Mesendoderm (in vitro differentiated cells): ENCODE data around the gene FNBP1.
"Not testable (repeated sequence)": the region's sequence is repeated elsewhere in the genome, so short reads cannot be mapped to it uniquely, and the experiment has no call there.

Source experiments
- DNase-seq: peaks from one replicate; pipeline ENCODE4 v3.0.0; 2013
- H2AK5ac ChIP-seq: 2 replicates; pipeline ENCODE4 v1.6.1; 2013; ENCODE audit warnings: low read length, inconsistent platforms
- H2BK120ac ChIP-seq: 2 replicates; pipeline ENCODE4 v1.6.1; 2013; ENCODE audit warnings: low read depth, mild to moderate bottlenecking, low read length, moderate library complexity, mixed read lengths
- H2BK15ac ChIP-seq: replicated peaks from 2 replicates; pipeline ENCODE4 v1.6.1; 2013; ENCODE audit warnings: low read depth, mild to moderate bottlenecking, moderate library complexity
- H2BK5ac ChIP-seq: 2 replicates; pipeline ENCODE4 v1.6.1; 2013; ENCODE audit warnings: low read length, inconsistent platforms
- H3K18ac ChIP-seq: 2 replicates; pipeline ENCODE4 v1.6.1; 2013; ENCODE audit warnings: mild to moderate bottlenecking, low read length, mixed read lengths
- H3K23ac ChIP-seq: one replicate; pipeline ENCODE4 v1.6.1; 2013; ENCODE audit warnings: low read length
- H3K27ac ChIP-seq: 2 replicates; pipeline ENCODE4 v1.5.1; 2013; ENCODE audit warnings: low read depth, mild to moderate bottlenecking, inconsistent platforms, low read length, moderate library complexity
- H3K27me3 ChIP-seq: 2 replicates; pipeline ENCODE4 v1.6.1; 2013; ENCODE audit warnings: low read length, control low read depth, mild to moderate bottlenecking, inconsistent platforms; ENCODE audit not compliant: insufficient read depth, poor library complexity
- H3K36me3 ChIP-seq: 2 replicates; pipeline ENCODE4 v1.6.1; 2013; ENCODE audit warnings: low read length, inconsistent platforms; ENCODE audit not compliant: control insufficient read depth, insufficient read depth
- H3K4ac ChIP-seq: one replicate; pipeline ENCODE4 v1.6.1; 2013; ENCODE audit warnings: low read depth, mild to moderate bottlenecking, low read length, moderate library complexity
- H3K4me1 ChIP-seq: 2 replicates; pipeline ENCODE4 v1.6.1; 2013; ENCODE audit warnings: low read depth, low read length, inconsistent platforms; ENCODE audit not compliant: control insufficient read depth
- H3K4me2 ChIP-seq: 2 replicates; pipeline ENCODE4 v1.6.1; 2013; ENCODE audit warnings: low read length
- H3K4me3 ChIP-seq: 2 replicates; pipeline ENCODE4 v1.5.1; 2013; ENCODE audit warnings: mild to moderate bottlenecking, low read length
- H3K56ac ChIP-seq: one replicate; pipeline ENCODE4 v1.6.1; 2013; ENCODE audit warnings: low read length
- H3K79me1 ChIP-seq: 2 replicates; pipeline ENCODE4 v1.6.1; 2013; ENCODE audit warnings: low read length, inconsistent platforms
- H3K79me2 ChIP-seq: 2 replicates; pipeline ENCODE4 v1.6.1; 2013; ENCODE audit warnings: mild to moderate bottlenecking, low read length; ENCODE audit not compliant: control insufficient read depth, insufficient read depth
- H3K9ac ChIP-seq: 2 replicates; pipeline ENCODE4 v1.6.1; 2013; ENCODE audit warnings: low read length, inconsistent platforms
- H4K5ac ChIP-seq: one replicate; pipeline ENCODE4 v1.6.1; 2013; ENCODE audit warnings: low read length
- H4K8ac ChIP-seq: one replicate; pipeline ENCODE4 v1.6.1; 2013; ENCODE audit warnings: low read depth, mild to moderate bottlenecking, control low read depth, low read length, moderate library complexity
- WGBS: extraction: QIAGEN DNeasy Blood & Tissue Kit; methylation state at CpG from one replicate; pipeline ENCODE4 v1.1.7; 2013; ENCODE audit warnings: low lambda C conversion rate, missing lambda C conversion rate; ENCODE audit not compliant: insufficient coverage; ENCODE audit errors: extremely low coverage; 5-methylcytosine and 5-hydroxymethylcytosine counted together

The FNBP1 gene

GRCh38 chr9:129987941-129988340, 55.0 kb downstream of the FNBP1 start:
- Histone ChIP-seq H3K4me1 (no peaks in the 10 kb centered on the region), H3K27ac (no peak overlapping the region), H2BK120ac (no peak overlapping the region), H3K27me3 (no peaks in the 10 kb centered on the region), H2BK15ac (no peak overlapping the region), H3K18ac (no peak overlapping the region), H3K36me3 (no peaks in the 10 kb centered on the region), H2AK5ac (no peak overlapping the region), H3K9ac (no peak overlapping the region), H4K5ac (no peak overlapping the region), H3K23ac (no peak overlapping the region), H4K8ac (no peak overlapping the region), H2BK5ac (no peak overlapping the region), H3K4ac (no peak overlapping the region), H3K4me2 (no peak overlapping the region), H3K56ac (no peak overlapping the region), H3K79me1 (no peaks in the 10 kb centered on the region), H3K79me2 (no peaks in the 10 kb centered on the region), H3K4me3 (no peak overlapping the region)
- no peak for DNase-seq
- WGBS, result no CpG with 5 or more reads among the region's 1 CpG

GRCh38 chr9:129987047-129987446, 55.9 kb downstream of the FNBP1 start:
- H3K4me1 ChIP-seq, result no peaks in the 10 kb centered on the region
- no peak overlapping the region for H4K5ac ChIP-seq
- H4K8ac ChIP-seq, result no peak overlapping the region
- no peak overlapping the region for H3K4me3 ChIP-seq
- no peak overlapping the region for H2BK15ac ChIP-seq
- no peak overlapping the region for H3K27ac ChIP-seq
- H3K56ac ChIP-seq, result no peak overlapping the region
- H2AK5ac ChIP-seq, result no peak overlapping the region
- no peaks in the 10 kb centered on the region for H3K79me2 ChIP-seq
- no peak overlapping the region for H3K9ac ChIP-seq
- H2BK5ac ChIP-seq, result no peak overlapping the region
- H3K79me1 ChIP-seq, result no peaks in the 10 kb centered on the region
- H2BK120ac ChIP-seq, result no peak overlapping the region
- no peak overlapping the region for H3K18ac ChIP-seq
- no peak overlapping the region for H3K23ac ChIP-seq
- no peak for DNase-seq
- no peaks in the 10 kb centered on the region for H3K36me3 ChIP-seq
- WGBS, result no CpG with 5 or more reads among the region's 8 CpGs
- H3K27me3 ChIP-seq, result no peaks in the 10 kb centered on the region
- no peak overlapping the region for H3K4ac ChIP-seq
- no peak overlapping the region for H3K4me2 ChIP-seq

GRCh38 chr9:129984589-129984988, 58.4 kb downstream of the FNBP1 start:
- H3K4ac ChIP-seq, H3K4me3 ChIP-seq, H3K18ac ChIP-seq, H2BK5ac ChIP-seq, H3K9ac ChIP-seq, H3K4me1 ChIP-seq, DNase-seq, H2BK120ac ChIP-seq, H4K8ac ChIP-seq, H4K5ac ChIP-seq, H3K4me2 ChIP-seq, H3K23ac ChIP-seq, H3K36me3 ChIP-seq, H2BK15ac ChIP-seq, H3K27me3 ChIP-seq, H3K56ac ChIP-seq, H3K79me1 ChIP-seq, H3K79me2 ChIP-seq, H3K27ac ChIP-seq, H2AK5ac ChIP-seq: not testable (repeated sequence)
- WGBS, result no CpG with 5 or more reads among the region's 9 CpGs

- no peaks in the 10 kb centered on the region for H3K36me3 ChIP-seq
- no peak overlapping the region for H3K18ac ChIP-seq
- H4K8ac ChIP-seq, result no peak overlapping the region
- H3K4me1 ChIP-seq, result no peaks in the 10 kb centered on the region
- no peak overlapping the region for H2BK15ac ChIP-seq
- WGBS, result no CpG with 5 or more reads among the region's 2 CpGs
- H3K4me3 ChIP-seq, result no peak overlapping the region
- no peak overlapping the region for H2BK120ac ChIP-seq
- H3K27ac ChIP-seq, result no peak overlapping the region
- H3K79me1 ChIP-seq, result no peaks in the 10 kb centered on the region
- no peak overlapping the region for H3K9ac ChIP-seq
- H3K4me2 ChIP-seq, result no peak overlapping the region
- no peak overlapping the region for H3K56ac ChIP-seq
- H3K4ac ChIP-seq, result no peak overlapping the region
- H3K23ac ChIP-seq, result no peak overlapping the region
- peaks cover 1% of the 10 kb centered on the region for H3K79me2 ChIP-seq
- DNase-seq, result no peak
- H3K27me3 ChIP-seq, result no peaks in the 10 kb centered on the region
- H2BK5ac ChIP-seq, result no peak overlapping the region
- no peak overlapping the region for H4K5ac ChIP-seq
- H2AK5ac ChIP-seq, result no peak overlapping the region
Observed at GRCh38 chr9:129983891-129984290, 59.1 kb downstream of the FNBP1 start.

- Histone ChIP-seq H3K56ac (no peak overlapping the region), H2AK5ac (no peak overlapping the region), H3K4me2 (no peak overlapping the region), H3K36me3 (no peaks in the 10 kb centered on the region), H3K4me1 (no peaks in the 10 kb centered on the region), H4K5ac (no peak overlapping the region), H4K8ac (no peak overlapping the region), H3K27ac (no peak overlapping the region), H3K23ac (no peak overlapping the region), H3K4me3 (no peak overlapping the region), H3K4ac (no peak overlapping the region), H3K79me1 (no peaks in the 10 kb centered on the region), H3K9ac (no peak overlapping the region), H3K18ac (no peak overlapping the region), H2BK5ac (no peak overlapping the region), H2BK15ac (no peak overlapping the region), H3K27me3 (no peaks in the 10 kb centered on the region), H3K79me2 (peaks cover 1% of the 10 kb centered on the region), H2BK120ac (no peak overlapping the region)
- 100% methylated on average over 1 of the region's 15 CpGs for WGBS
- DNase-seq, result no peak
Observed at GRCh38 chr9:129981180-129981907, 61.6 kb downstream of the FNBP1 start.

GRCh38 chr9:129980224-129980623, 62.8 kb downstream of the FNBP1 start:
- H3K27me3 ChIP-seq, H3K4ac ChIP-seq, H3K4me3 ChIP-seq, H3K23ac ChIP-seq, H3K56ac ChIP-seq, H3K9ac ChIP-seq, H3K79me2 ChIP-seq, H2BK5ac ChIP-seq, H3K36me3 ChIP-seq, H3K18ac ChIP-seq, H4K5ac ChIP-seq, H3K79me1 ChIP-seq, H3K4me2 ChIP-seq, H2BK15ac ChIP-seq, H2AK5ac ChIP-seq, H3K27ac ChIP-seq, H3K4me1 ChIP-seq, H4K8ac ChIP-seq, H2BK120ac ChIP-seq, DNase-seq: not testable (repeated sequence)
- no CpG with 5 or more reads among the region's 9 CpGs for WGBS
